ENCODE results near the gene KCNIP4. TPM values are rescaled to one million over a fixed set of nuclear protein-coding genes. Genes with fewer than 3 reads are reported as not detected.

Gene KCNIP4
- total and polyA plus RNA-seq, 2 donors (not counting 1 experiment from before 2014, with no cell fraction given) = not detected

DNA sequence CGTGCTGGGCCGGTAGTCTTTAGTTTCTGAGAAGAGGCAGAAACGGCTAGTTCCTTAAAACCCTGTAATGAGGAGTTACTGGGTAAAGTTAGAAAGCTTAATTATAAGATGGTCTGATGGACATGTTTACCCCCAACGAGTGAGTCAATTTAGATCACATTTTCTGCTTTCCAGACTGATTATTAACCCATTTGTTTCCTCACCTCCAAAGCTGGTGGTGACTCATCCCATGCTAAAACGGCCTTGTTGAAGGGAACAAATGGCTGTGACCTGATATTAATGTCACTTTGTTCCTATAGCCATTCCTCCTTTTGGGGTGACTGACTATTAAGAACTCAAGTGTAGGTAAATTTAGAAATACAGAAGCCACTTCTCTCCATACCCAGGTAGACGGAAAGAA lies 232.0 kb downstream of the KCNIP4 start:
- ATAC-seq (ENCODE audit: low read depth) (no peak), DNase-seq (no peak)
- no peak overlapping the region for H3K4me3 ChIP-seq (ENCODE audit: control extremely low read depth in 1 of 5, extremely low read depth in 1 of 5, insufficient read depth in 1 of 5, low read depth in 2 of 5, low read length in 4 of 5)
- no peaks in the 10 kb centered on the region for H3K4me1 ChIP-seq (ENCODE audit: control insufficient read depth in 2 of 2, insufficient read depth in 2 of 2, low read length in 2 of 2)
- WGBS (ENCODE audit: insufficient coverage) = 100% methylated on average over 1 of the region's 6 CpGs
- Mint-ChIP-seq H3K27ac (no peak overlapping the region), H3K27me3 (no peaks in the 10 kb centered on the region), H3K4me1 (no peaks in the 10 kb centered on the region), H3K9me3 (ENCODE audit: insufficient read depth) (peaks cover 3% of the 10 kb centered on the region), H3K4me3 (no peak overlapping the region)
- no peaks in the 10 kb centered on the region for H4K20me1 ChIP-seq (ENCODE audit: control insufficient read depth, insufficient read depth, low read length, poor library complexity, severe bottlenecking)
- ChIA-PET POLR2A (no interaction called here), CTCF (no interaction called here)
- H3K36me3 ChIP-seq (replicated peaks in 1 of 2; ENCODE audit: control extremely low read depth in 1 of 2, control insufficient read depth in 1 of 2, extremely low read depth in 1 of 2, insufficient read depth in 2 of 2, low read length in 1 of 2) = no peaks in the 10 kb centered on the region
- H3K4me2 ChIP-seq (replicated peaks; ENCODE audit: low read depth, low read length, poor library complexity, severe bottlenecking) = no peak overlapping the region
- H3K9me3 ChIP-seq (ENCODE audit: control extremely low read depth in 1 of 3, control insufficient read depth in 2 of 3, insufficient read depth in 1 of 3, low read length in 2 of 3) = peaks cover 0 to 1% (median 0%) of the 10 kb centered on the region in 3 donors
- intact Hi-C loops (cut with micrococcal nuclease) = no loop called here
- no peak for TF ChIP-seq EZH2 (IDR thresholded peaks at IDR 0.05; ENCODE audit: borderline replicate concordance, insufficient read depth, low read depth, low read length, poor library complexity, severe bottlenecking)
- TF ChIP-seq, protein P1, sequence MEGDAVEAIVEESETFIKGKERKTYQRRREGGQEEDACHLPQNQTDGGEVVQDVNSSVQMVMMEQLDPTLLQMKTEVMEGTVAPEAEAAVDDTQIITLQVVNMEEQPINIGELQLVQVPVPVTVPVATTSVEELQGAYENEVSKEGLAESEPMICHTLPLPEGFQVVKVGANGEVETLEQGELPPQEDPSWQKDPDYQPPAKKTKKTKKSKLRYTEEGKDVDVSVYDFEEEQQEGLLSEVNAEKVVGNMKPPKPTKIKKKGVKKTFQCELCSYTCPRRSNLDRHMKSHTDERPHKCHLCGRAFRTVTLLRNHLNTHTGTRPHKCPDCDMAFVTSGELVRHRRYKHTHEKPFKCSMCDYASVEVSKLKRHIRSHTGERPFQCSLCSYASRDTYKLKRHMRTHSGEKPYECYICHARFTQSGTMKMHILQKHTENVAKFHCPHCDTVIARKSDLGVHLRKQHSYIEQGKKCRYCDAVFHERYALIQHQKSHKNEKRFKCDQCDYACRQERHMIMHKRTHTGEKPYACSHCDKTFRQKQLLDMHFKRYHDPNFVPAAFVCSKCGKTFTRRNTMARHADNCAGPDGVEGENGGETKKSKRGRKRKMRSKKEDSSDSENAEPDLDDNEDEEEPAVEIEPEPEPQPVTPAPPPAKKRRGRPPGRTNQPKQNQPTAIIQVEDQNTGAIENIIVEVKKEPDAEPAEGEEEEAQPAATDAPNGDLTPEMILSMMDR (IDR thresholded peaks at IDR 0.05) = no peak
- no peaks in the 10 kb centered on the region for H3K79me2 ChIP-seq (ENCODE audit: control insufficient read depth, insufficient read depth, low read length)
- H2AFZ ChIP-seq (ENCODE audit: insufficient read depth, low read depth, low read length, poor library complexity, severe bottlenecking) = no peak overlapping the region
- H3K27me3 ChIP-seq (replicated peaks in 1 of 4; ENCODE audit: control extremely low read depth in 1 of 4, control insufficient read depth in 3 of 4, insufficient read depth in 4 of 4, low read length in 3 of 4) = no peaks in the 10 kb centered on the region
- H3K27ac ChIP-seq (ENCODE audit: low read length in 2 of 2) = no peak overlapping the region
- no peak overlapping the region for H3K9ac ChIP-seq (ENCODE audit: low read length)

GRCh38 chr4:21710179-21710835 lies 238.3 kb downstream of the KCNIP4 start:
- H3K4me1 ChIP-seq (ENCODE audit: control insufficient read depth in 2 of 2, insufficient read depth in 2 of 2, low read length in 2 of 2) = no peaks in the 10 kb centered on the region
- TF ChIP-seq, protein P1 (IDR thresholded peaks at IDR 0.05) = no peak
- TF ChIP-seq EZH2 (IDR thresholded peaks at IDR 0.05; ENCODE audit: borderline replicate concordance, insufficient read depth, low read depth, low read length, poor library complexity, severe bottlenecking) = no peak
- Mint-ChIP-seq H3K27ac (no peak overlapping the region), H3K9me3 (ENCODE audit: insufficient read depth) (peaks cover 4% of the 10 kb centered on the region), H3K4me1 (no peaks in the 10 kb centered on the region), H3K4me3 (no peak overlapping the region), H3K27me3 (no peaks in the 10 kb centered on the region)
- no peak overlapping the region for H3K9ac ChIP-seq (ENCODE audit: low read length)
- no peaks in the 10 kb centered on the region for H3K36me3 ChIP-seq (replicated peaks in 1 of 2; ENCODE audit: control extremely low read depth in 1 of 2, control insufficient read depth in 1 of 2, extremely low read depth in 1 of 2, insufficient read depth in 2 of 2, low read length in 1 of 2)
- ChIA-PET POLR2A (no interaction called here), CTCF (no interaction called here)
- no peak overlapping the region for H3K27ac ChIP-seq (ENCODE audit: low read length in 2 of 2)
- no peak overlapping the region for H3K4me2 ChIP-seq (replicated peaks; ENCODE audit: low read depth, low read length, poor library complexity, severe bottlenecking)
- H4K20me1 ChIP-seq (ENCODE audit: control insufficient read depth, insufficient read depth, low read length, poor library complexity, severe bottlenecking) = no peaks in the 10 kb centered on the region
- DNase-seq = no peak
- intact Hi-C loops (cut with micrococcal nuclease) = no loop called here
- no peak for ATAC-seq (ENCODE audit: low read depth)
- no peaks in the 10 kb centered on the region for H3K27me3 ChIP-seq (replicated peaks in 1 of 4; ENCODE audit: control extremely low read depth in 1 of 4, control insufficient read depth in 3 of 4, insufficient read depth in 4 of 4, low read length in 3 of 4)
- peaks cover 0 to 1% (median 0%) of the 10 kb centered on the region in 3 donors for H3K9me3 ChIP-seq (ENCODE audit: control extremely low read depth in 1 of 3, control insufficient read depth in 2 of 3, insufficient read depth in 1 of 3, low read length in 2 of 3)
- H2AFZ ChIP-seq (ENCODE audit: insufficient read depth, low read depth, low read length, poor library complexity, severe bottlenecking) = no peak overlapping the region
- no peaks in the 10 kb centered on the region for H3K79me2 ChIP-seq (ENCODE audit: control insufficient read depth, insufficient read depth, low read length)
- 65% methylated on average over 4 of the region's 6 CpGs for WGBS (ENCODE audit: insufficient coverage)
- H3K4me3 ChIP-seq (ENCODE audit: control extremely low read depth in 1 of 5, extremely low read depth in 1 of 5, insufficient read depth in 1 of 5, low read depth in 2 of 5, low read length in 4 of 5) = no peak overlapping the region
